ENCODE results near the gene ULK1.

DNA sequence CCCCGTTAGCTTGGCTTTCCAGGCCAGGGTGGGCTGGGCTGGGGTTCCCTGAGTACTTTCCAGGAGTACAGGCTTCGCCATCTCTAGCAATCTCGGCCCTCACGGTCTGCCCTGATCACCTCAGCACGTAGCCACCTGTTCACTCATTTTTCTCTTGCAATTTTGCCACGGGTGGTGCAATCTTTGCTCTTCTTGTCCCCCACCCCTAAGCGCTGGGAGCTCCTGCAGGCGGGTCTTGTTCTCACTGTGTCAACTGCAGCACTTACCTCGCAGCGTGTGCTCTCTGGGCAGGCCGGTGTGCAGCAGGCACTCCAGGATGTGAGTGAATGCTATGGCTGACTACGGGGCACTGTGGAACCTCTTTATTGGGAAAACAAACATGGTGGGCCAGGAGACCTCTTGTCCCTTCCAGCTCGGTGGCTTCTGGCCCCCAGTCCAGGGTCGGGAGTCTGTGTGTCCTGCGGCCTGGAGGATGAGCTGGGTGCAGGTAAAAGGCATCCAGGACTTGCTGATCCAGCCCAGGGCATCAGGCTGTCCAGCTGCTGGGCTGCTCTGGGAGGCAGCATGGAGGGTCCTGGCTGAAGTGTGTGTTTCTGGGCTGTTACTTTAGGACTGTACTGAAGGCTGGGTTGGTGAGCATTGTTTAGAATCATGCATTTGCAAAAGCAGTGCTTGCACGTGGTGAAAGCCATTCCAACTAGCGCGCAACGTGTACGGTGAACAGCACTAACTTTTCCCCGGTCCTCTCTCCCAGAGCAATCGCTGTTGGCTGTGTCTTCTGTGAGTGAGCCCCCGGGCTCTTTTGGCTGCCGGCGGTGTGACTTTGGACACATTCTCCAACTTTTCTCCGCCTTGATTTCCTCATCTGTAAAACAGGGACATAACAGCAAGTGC lies 1.5 kb upstream of the ULK1 start:
- TF ChIP-seq FOXJ3 (CRISPR knock-in tag; IDR thresholded peaks at IDR 0.05; ENCODE audit: borderline replicate concordance) = no peak
- TF ChIP-seq, protein P1, sequence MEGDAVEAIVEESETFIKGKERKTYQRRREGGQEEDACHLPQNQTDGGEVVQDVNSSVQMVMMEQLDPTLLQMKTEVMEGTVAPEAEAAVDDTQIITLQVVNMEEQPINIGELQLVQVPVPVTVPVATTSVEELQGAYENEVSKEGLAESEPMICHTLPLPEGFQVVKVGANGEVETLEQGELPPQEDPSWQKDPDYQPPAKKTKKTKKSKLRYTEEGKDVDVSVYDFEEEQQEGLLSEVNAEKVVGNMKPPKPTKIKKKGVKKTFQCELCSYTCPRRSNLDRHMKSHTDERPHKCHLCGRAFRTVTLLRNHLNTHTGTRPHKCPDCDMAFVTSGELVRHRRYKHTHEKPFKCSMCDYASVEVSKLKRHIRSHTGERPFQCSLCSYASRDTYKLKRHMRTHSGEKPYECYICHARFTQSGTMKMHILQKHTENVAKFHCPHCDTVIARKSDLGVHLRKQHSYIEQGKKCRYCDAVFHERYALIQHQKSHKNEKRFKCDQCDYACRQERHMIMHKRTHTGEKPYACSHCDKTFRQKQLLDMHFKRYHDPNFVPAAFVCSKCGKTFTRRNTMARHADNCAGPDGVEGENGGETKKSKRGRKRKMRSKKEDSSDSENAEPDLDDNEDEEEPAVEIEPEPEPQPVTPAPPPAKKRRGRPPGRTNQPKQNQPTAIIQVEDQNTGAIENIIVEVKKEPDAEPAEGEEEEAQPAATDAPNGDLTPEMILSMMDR (IDR thresholded peaks at IDR 0.05) = no peak
